ENCODE data around the gene MRPL55.

MRPL55 gene

DNA sequence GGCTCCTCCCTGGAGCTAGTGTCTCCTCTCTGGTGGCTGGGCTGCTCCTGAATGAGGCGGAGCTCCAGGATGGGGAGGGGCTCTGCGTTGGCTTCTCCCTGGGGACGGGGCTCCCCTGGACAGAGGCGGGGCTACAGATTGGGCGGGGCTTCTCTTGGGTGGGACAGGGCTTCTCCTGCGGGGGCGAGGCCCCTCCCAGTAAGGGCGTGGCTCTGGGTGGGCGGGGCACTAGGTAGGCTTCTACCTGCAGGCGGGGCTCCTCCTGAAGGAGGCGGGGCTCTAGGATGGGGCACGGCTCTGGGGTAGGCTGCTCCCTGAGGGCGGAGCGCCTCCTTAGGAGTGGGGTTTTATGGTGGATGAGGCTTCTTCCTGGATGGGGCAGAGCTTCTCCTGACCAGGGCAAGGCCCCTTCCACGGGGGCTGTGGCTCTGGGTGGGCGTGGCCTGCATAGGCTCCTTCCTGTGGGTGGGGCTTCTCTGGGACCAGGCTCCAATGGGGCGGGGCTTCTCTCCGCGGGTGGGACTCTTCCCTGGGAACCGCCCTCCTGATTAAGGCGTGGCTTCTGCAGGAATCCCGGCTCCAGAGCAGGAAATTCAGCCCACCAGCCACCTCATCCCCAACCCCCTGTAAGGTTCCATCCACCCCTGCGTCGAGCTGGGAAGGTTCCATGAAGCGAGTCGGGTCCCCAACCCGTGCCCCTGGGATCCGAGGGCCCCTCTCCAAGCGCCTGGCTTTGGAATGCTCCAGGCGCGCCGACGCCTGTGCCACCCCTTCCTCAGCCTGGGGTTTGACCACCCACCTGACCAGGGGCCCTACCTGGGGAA lies 49.3 kb downstream of the MRPL55 start:
- H3K9me3 ChIP-seq (ENCODE audit: control insufficient read depth in 2 of 2, low read length in 2 of 2): no peaks in the 10 kb centered on the region
- H3K4me1 ChIP-seq (ENCODE audit: control insufficient read depth, insufficient read depth, low read length): peaks cover 14% of the 10 kb centered on the region
- no peak overlapping the region for H3K9ac ChIP-seq (ENCODE audit: low read length in 2 of 2)
- no peak overlapping the region for H3K4me3 ChIP-seq (ENCODE audit: low read length in 2 of 2)
- H3K36me3 ChIP-seq (ENCODE audit: control insufficient read depth in 2 of 2, insufficient read depth in 2 of 2, low read length in 2 of 2): no peaks in the 10 kb centered on the region
- H3K27ac ChIP-seq (ENCODE audit: low read length): no peak overlapping the region
- peaks cover 55 to 63% of the 10 kb centered on the region in 2 donors for H3K27me3 ChIP-seq (ENCODE audit: control insufficient read depth in 1 of 2, insufficient read depth in 2 of 2, low read length in 2 of 2)

DNA sequence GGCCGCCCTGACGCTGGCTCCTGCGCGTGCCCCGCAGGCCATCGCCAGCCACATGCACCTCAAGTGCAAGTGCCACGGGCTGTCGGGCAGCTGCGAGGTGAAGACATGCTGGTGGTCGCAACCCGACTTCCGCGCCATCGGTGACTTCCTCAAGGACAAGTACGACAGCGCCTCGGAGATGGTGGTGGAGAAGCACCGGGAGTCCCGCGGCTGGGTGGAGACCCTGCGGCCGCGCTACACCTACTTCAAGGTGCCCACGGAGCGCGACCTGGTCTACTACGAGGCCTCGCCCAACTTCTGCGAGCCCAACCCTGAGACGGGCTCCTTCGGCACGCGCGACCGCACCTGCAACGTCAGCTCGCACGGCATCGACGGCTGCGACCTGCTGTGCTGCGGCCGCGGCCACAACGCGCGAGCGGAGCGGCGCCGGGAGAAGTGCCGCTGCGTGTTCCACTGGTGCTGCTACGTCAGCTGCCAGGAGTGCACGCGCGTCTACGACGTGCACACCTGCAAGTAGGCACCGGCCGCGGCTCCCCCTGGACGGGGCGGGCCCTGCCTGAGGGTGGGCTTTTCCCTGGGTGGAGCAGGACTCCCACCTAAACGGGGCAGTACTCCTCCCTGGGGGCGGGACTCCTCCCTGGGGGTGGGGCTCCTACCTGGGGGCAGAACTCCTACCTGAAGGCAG lies 50.0 kb downstream of the MRPL55 start:
- H3K36me3 ChIP-seq (ENCODE audit: control insufficient read depth in 2 of 2, insufficient read depth in 2 of 2, low read length in 2 of 2): no peaks in the 10 kb centered on the region
- peaks cover 14% of the 10 kb centered on the region for H3K4me1 ChIP-seq (ENCODE audit: control insufficient read depth, insufficient read depth, low read length)
- H3K27me3 ChIP-seq (ENCODE audit: control insufficient read depth in 1 of 2, insufficient read depth in 2 of 2, low read length in 2 of 2): peaks cover 51 to 56% of the 10 kb centered on the region in 2 donors
- no peak overlapping the region for H3K4me3 ChIP-seq (ENCODE audit: low read length in 2 of 2)
- H3K9me3 ChIP-seq (ENCODE audit: control insufficient read depth in 2 of 2, low read length in 2 of 2): no peaks in the 10 kb centered on the region
- no peak overlapping the region for H3K27ac ChIP-seq (ENCODE audit: low read length)
- H3K9ac ChIP-seq (ENCODE audit: low read length in 2 of 2): no peak overlapping the region

DNA sequence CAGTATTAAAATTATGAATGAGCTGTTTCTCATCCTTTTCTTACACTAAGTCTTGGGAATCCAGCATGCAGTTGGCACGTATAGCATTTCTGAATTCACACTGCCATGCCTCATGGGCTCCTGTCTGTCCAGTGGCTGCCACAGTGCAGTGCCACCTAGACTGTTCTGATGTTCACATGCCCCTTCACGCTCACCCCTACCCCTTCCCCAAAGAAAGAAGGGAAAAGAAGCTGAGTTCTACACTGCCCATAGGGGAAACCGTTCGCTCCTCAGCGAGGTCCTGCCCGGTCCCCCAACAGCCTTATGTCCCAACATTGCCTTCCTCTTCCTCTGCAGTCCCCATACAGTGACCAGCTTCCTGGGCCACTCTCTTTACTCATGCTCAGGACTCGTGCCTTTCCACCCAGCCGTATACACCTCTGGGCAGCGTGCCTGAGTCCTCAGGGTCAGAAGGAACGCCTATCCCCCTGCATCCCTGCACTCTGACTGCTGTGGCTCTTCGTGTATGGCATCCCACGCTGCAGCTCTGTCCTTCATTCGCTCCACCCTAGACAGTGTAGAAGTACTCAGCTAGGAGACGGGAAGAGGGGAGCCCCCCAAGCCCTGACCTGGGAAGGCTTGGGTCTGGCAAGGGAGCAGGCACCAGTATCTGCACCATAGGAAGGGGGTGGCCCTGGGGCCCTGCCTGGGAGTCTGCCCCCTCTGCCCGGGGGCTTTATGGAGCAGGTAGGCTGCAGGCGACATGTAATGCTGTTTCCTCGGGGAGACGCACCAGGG lies 50.7 kb downstream of the MRPL55 start:
- H3K9me3 ChIP-seq (ENCODE audit: control insufficient read depth in 2 of 2, low read length in 2 of 2): peaks cover 0 to 3% of the 10 kb centered on the region in 2 donors
- peaks cover 14% of the 10 kb centered on the region for H3K4me1 ChIP-seq (ENCODE audit: control insufficient read depth, insufficient read depth, low read length)
- no peak overlapping the region for H3K4me3 ChIP-seq (ENCODE audit: low read length in 2 of 2)
- H3K9ac ChIP-seq (ENCODE audit: low read length in 2 of 2): no peak overlapping the region
- no peak overlapping the region for H3K27ac ChIP-seq (ENCODE audit: low read length)
- peaks cover 46 to 51% of the 10 kb centered on the region in 2 donors for H3K27me3 ChIP-seq (ENCODE audit: control insufficient read depth in 1 of 2, insufficient read depth in 2 of 2, low read length in 2 of 2)
- H3K36me3 ChIP-seq (ENCODE audit: control insufficient read depth in 2 of 2, insufficient read depth in 2 of 2, low read length in 2 of 2): no peaks in the 10 kb centered on the region
